Heart right ventricle (tissue), 16 donors: ENCODE results near the gene WDR64. TPM values are rescaled to one million over a fixed set of nuclear protein-coding genes. Genes with fewer than 3 reads are reported as not detected.

ENCODE experiments used
- ATAC-seq, 8 donors: fragments of 200-7000 bp; cut with Tn5 transposase; one replicate each; pipeline ENCODE4 v1.9.1; 2020; ENCODE audit warnings: mild to moderate bottlenecking in 8 of 8, moderate library complexity in 8 of 8, moderate number of reproducible peaks in 1 of 8
- DNase-seq, 2 donors: peaks; one replicate each; pipeline ENCODE4 v3.0.0-alpha.2; 2020
- H3K27ac ChIP-seq, 10 donors: fragments of 200-600 bp; sonication (generic) in 2 of 10; one replicate each; pipeline versions ENCODE4 v1.5.0 to v1.8.0; 2020 to 2022; ENCODE audit warnings: mild to moderate bottlenecking in 3 of 10
- H3K27me3 ChIP-seq, 7 donors: fragments of 200-600 bp; one replicate each; pipeline ENCODE4 v1.8.0; 2021 to 2022; ENCODE audit warnings: mild to moderate bottlenecking in 2 of 7
- H3K36me3 ChIP-seq, 9 donors: fragments of 200-600 bp; sonication (generic) in 1 of 9; one replicate each; pipeline versions ENCODE4 v1.5.0 to v1.8.0; 2020 to 2022; ENCODE audit warnings: mild to moderate bottlenecking in 2 of 9
- H3K4me1 ChIP-seq, 9 donors: fragments of 200-600 bp; sonication (generic) in 1 of 9; one replicate each; pipeline versions ENCODE4 v1.5.0 to v1.8.0; 2020 to 2022; ENCODE audit warnings: mild to moderate bottlenecking in 4 of 9
- H3K4me3 ChIP-seq, 10 donors: fragments of 200-600 bp; sonication (generic) in 2 of 10; one replicate each; pipeline versions ENCODE4 v1.5.0 to v1.8.0; 2020 to 2022; ENCODE audit warnings: mild to moderate bottlenecking in 7 of 10, moderate library complexity in 2 of 10
- H3K9me3 ChIP-seq, 11 donors: fragments of 200-600 bp in 10 of 11; sonication (generic) in 2 of 11; one replicate each; pipeline versions ENCODE4 v1.5.0 to v1.8.0; 2013 to 2022; ENCODE audit warnings: mild to moderate bottlenecking in 2 of 11, control low read depth in 1 of 11, moderate library complexity in 1 of 11
- CTCF ChIP-seq, 9 donors: fragments of 200-600 bp; sonication (generic) in 2 of 9; IDR thresholded peaks; one replicate each; pipeline versions ENCODE4 v1.5.0 to v1.8.0; 2021 to 2022; ENCODE audit warnings: antibody characterized with exemption in 9 of 9, mild to moderate bottlenecking in 5 of 9, moderate library complexity in 1 of 9
- WGBS, 2 donors: extraction: QIAGEN DNeasy Blood & Tissue Kit; methylation state at CpG; one replicate each; pipeline ENCODE4 v1.1.7; 2013; ENCODE audit warnings: inconsistent platforms in 1 of 2; 5-methylcytosine and 5-hydroxymethylcytosine counted together
- intact Hi-C, 10 donors: fragments of 100-400 bp; cut with DNase I; formaldehyde crosslinking; loops; one replicate each; pipeline versions ENCODE4 v1.11.1 to v1.14.2; 2022
- polyA plus RNA-seq, 2 donors: library from polyadenylated mRNA; stranded (reverse); fragments of 200-250 nt; gene quantifications; one replicate each; pipeline ENCODE4 v1.2.3, GENCODE V29; 2013
- total RNA-seq, 10 donors: library from RNA; stranded (reverse); fragmentation: NEBNext Ultra II Directional in 3 of 10; extraction: Animal tissue kit (Norgen Biotek cat#: 25700) in 3 of 10; gene quantifications; one replicate each; pipeline versions ENCODE4 v1.2.1 to v1.2.4, GENCODE V29; 2021 to 2023
- donor health status: Arrhythmogenic right ventricular cardiomyopathy.
- donor health status: ischemic (EF 13 %, LVEDD 7.1; RV severe dilation, severe dysfunction).
- donor health status: healthy with polysubstance abuse.
- donor health status: DM: no; HTN: yes; CAD: no.
- donor health status: DM: no; HTN: no; CAD: no.
- donor health status: ischemic (EF 25% LVEDD 6.9; RV normal size, moderate dysfunction).
- donor health status: ischemic (EF 25% LVEDD 5.7; RV mildly dilated, moderate dysfunction).
- donor health status: healthy.
- donor health status: DM: yes; HTN: yes; CAD: no.
- donor health status: Ischemic cardiomyopathy.
- donor health status: ischemic (EF 35%, LVEDD 5.7; RV mildly dilated, moderate dysfunction).
- donor health status: nonischemic (EF 11% LVEDD 7.7; RV severe dilation, severe dysfunction).
- donor health status: DM: yes; HTN: yes; CAD: no.
- donor health status: PGD.
- donor health status: ischemic (EF 29% LVEDD 5.4; RV normal size, mild dysfunction).
- donor health status: nonischemic (EF 23%, LVEDD 6.1; RV moderate dilation, normal function).

Gene WDR64
- total and polyA plus RNA-seq, 12 donors, result 0.59 TPM; not detected in 11

DNA sequence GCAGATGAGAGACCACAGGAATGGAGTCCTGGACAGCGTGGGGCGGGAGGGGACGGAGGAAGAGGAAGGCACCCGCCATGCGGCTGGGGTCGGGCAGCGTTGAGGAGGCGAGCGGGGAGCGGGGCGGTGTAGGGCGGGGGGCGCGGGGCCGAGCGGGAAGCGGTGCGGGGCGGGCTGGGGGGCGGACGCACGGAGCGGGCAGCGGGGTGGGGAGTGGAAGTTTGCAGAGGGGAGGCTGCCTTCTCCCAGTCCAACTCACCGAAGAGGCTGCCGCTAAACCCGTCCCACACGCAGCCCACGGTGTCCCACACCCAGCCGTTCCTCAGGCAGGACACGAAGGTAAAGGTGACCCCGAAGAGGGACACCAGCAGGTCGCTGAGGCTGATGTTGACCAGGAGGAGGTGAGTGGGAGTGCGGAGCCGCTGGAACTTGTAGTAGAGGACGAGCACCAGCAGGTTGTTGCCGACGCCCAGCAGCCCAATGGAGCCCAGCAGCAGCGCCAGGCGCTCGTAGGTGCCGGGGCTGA is 12.4 kb upstream of the WDR64 start:
- DNase-seq (peak; percentile 19 to 36), ATAC-seq (peak; percentile 4 to 33 (median 19))
- Histone ChIP-seq H3K4me3 (peak overlapping the region; percentile 71 to 100 (median 91)), H3K4me1 (peaks cover 0 to 40% (median 12%) of the 10 kb centered on the region in 9 donors), H3K36me3 (peaks cover 0 to 11% (median 0%) of the 10 kb centered on the region in 9 donors), H3K27me3 (no peaks in the 10 kb centered on the region), H3K27ac (peak overlapping the region in 9 of 10 donors; percentile 77 to 91 (median 83)), H3K9me3 (peaks cover 0 to 20% (median 0%) of the 10 kb centered on the region in 11 donors)
- intact Hi-C loops, result loop anchor here in 2 of 10 donors (5.0 to 10.0 kb wide), 2 partner anchors 122 to 205 kb away; partner anchors contain the start of genes EXO1 (in 1 of the 2) and FH (in 1 of the 2)
- WGBS, 2 donors, result 0 to 2% methylated on average over 30 to 42 of the region's 42 CpGs
- no peak for TF ChIP-seq CTCF (IDR thresholded peaks at IDR 0.05)

- peak within 1 kb of the TSS in 9 of 10 donors; percentile 77 to 91 (median 83) for H3K27ac ChIP-seq
- H3K27me3 ChIP-seq, result no peaks in the 10 kb centered on the region
- TF ChIP-seq CTCF (IDR thresholded peaks at IDR 0.05), result peak in 1 of 9 donors; percentile 1
- DNase-seq (peak; percentile 93 to 97), ATAC-seq (peak; percentile 98 to 100 (median 100))
- H3K4me1 ChIP-seq, result peaks cover 0 to 40% (median 12%) of the 10 kb centered on the region in 9 donors
- intact Hi-C loops, result loop anchor here in 2 of 10 donors (5.0 to 10.0 kb wide), 2 partner anchors 123 to 204 kb away; partner anchors contain the start of genes EXO1 (in 1 of the 2) and FH (in 1 of the 2)
- H3K9me3 ChIP-seq, result peaks cover 0 to 20% (median 0%) of the 10 kb centered on the region in 11 donors
- 5 to 9% methylated on average over 49 to 80 of the region's 81 CpGs for WGBS, 2 donors
- peaks cover 0 to 5% (median 0%) of the 10 kb centered on the region in 9 donors for H3K36me3 ChIP-seq
- peak within 1 kb of the TSS; percentile 71 to 100 (median 91) for H3K4me3 ChIP-seq
Measured at GRCh38 chr1:241640149-241640866, 11.8 kb upstream of the WDR64 start, which contains the start of the genes CHML and OPN3. TSS of gene CHML (minus strand) at chr1:241640369. CDS start at chr1:241635766, 4,603 bp downstream. TSS of gene OPN3 (minus strand) at chr1:241640369. CDS start at chr1:241640254, 115 bp downstream.

GRCh38 chr1:241640867-241641622 is 11.0 kb upstream of the WDR64 start:
- peaks cover 0 to 20% (median 0%) of the 10 kb centered on the region in 11 donors for H3K9me3 ChIP-seq
- no peak for ATAC-seq
- no peaks in the 10 kb centered on the region for H3K27me3 ChIP-seq
- intact Hi-C loops, result loop anchor here in 2 of 10 donors (5.0 to 10.0 kb wide), 2 partner anchors 124 to 204 kb away; partner anchors contain the start of genes EXO1 (in 1 of the 2) and FH (in 1 of the 2)
- H3K4me1 ChIP-seq, result peaks cover 0 to 39% (median 12%) of the 10 kb centered on the region in 9 donors
- 87 to 88% methylated on average over 9 of the region's 9 CpGs for WGBS, 2 donors
- H3K27ac ChIP-seq, result peak overlapping the region in 7 of 10 donors; percentile 42 to 91 (median 77)
- TF ChIP-seq CTCF (IDR thresholded peaks at IDR 0.05), result no peak
- no peaks in the 10 kb centered on the region for H3K36me3 ChIP-seq
- peak overlapping the region in 8 of 10 donors; percentile 10 to 100 (median 92) for H3K4me3 ChIP-seq
- no peak for DNase-seq
